ENCODE data around the gene CD2. TPM values are rescaled to one million over a fixed set of nuclear protein-coding genes. Genes with fewer than 3 reads are reported as not detected.

The CD2 gene
- total RNA-seq, 4 donors from 2014 or later: 0.39 to 1.7 TPM; not detected in 2

DNA sequence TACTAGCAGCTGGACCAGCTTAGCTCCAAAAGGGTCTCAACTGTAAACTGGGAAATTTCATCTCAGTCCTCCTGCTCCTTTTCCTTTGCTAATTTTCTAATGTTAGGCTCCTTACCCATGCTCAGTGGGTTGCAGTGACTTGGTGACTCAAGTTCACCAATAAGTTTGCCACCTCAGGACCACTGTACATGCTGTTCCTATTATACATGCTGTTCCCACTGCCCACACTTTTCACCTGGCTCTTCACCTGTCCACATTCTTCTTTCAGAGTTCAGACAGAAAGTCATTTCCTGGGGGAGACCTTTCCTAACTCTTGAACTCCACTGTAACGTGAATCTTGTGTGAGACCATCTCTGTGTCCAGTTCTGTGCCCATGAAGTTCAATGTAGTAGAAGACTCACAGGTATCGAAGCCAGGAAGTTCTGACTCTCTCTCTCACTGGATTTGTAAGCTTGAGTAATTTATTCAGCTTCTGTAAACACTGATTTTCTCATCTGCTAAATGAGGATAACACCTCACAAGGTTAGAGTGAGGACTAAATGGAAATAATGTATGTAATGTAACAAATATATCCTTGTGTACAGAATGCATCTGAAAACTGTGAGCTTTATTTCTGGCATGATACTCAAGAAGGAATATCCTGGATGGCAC, 17.9 kb downstream of the CD2 start:
- Histone ChIP-seq H3K9me3 (no peaks in the 10 kb centered on the region), H3K27me3 (no peaks in the 10 kb centered on the region), H3K4me1 (no peaks in the 10 kb centered on the region), H3K27ac (no peak overlapping the region), H3K36me3 (no peaks in the 10 kb centered on the region), H3K4me3 (no peak overlapping the region)
- TF ChIP-seq POLR2A (IDR thresholded peaks at IDR 0.05) (no peak), POLR2AphosphoS5 (IDR thresholded peaks at IDR 0.05) (no peak), EP300 (IDR thresholded peaks at IDR 0.05) (no peak)
- TF ChIP-seq, protein P1, sequence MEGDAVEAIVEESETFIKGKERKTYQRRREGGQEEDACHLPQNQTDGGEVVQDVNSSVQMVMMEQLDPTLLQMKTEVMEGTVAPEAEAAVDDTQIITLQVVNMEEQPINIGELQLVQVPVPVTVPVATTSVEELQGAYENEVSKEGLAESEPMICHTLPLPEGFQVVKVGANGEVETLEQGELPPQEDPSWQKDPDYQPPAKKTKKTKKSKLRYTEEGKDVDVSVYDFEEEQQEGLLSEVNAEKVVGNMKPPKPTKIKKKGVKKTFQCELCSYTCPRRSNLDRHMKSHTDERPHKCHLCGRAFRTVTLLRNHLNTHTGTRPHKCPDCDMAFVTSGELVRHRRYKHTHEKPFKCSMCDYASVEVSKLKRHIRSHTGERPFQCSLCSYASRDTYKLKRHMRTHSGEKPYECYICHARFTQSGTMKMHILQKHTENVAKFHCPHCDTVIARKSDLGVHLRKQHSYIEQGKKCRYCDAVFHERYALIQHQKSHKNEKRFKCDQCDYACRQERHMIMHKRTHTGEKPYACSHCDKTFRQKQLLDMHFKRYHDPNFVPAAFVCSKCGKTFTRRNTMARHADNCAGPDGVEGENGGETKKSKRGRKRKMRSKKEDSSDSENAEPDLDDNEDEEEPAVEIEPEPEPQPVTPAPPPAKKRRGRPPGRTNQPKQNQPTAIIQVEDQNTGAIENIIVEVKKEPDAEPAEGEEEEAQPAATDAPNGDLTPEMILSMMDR (IDR thresholded peaks at IDR 0.05): no peak
- no peak for DNase-seq (ENCODE audit: low spot score in 2 of 2)
- WGBS: 90% methylated on average over 2 of the region's 2 CpGs

DNA sequence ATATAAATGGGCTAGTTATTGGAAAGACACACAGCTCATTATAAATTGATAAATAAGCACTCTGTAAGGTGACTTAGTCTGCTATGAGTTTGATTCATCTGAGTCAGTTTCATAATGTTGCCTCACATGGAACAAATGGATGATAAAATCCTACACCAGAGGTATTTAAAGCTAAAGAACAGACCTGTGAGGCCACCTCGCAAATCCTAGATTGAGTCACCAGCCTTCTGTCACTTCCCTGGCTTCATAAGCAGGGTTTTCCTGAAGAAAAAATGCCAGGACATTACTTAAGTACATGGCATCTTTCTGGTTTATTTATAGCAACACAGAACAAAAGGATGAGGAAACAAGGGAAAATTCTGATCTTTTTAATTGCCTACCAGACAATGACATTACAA, 18.4 kb downstream of the CD2 start:
- 47% methylated on average over 1 of the region's 1 CpG for WGBS
- TF ChIP-seq EP300 (IDR thresholded peaks at IDR 0.05): no peak
- TF ChIP-seq, protein P1 (IDR thresholded peaks at IDR 0.05): no peak
- TF ChIP-seq POLR2AphosphoS5 (IDR thresholded peaks at IDR 0.05): no peak
- no peak for TF ChIP-seq POLR2A (IDR thresholded peaks at IDR 0.05)
- Histone ChIP-seq H3K36me3 (no peaks in the 10 kb centered on the region), H3K4me1 (no peaks in the 10 kb centered on the region), H3K27ac (no peak overlapping the region), H3K27me3 (no peaks in the 10 kb centered on the region), H3K9me3 (no peaks in the 10 kb centered on the region), H3K4me3 (no peak overlapping the region)
- DNase-seq (ENCODE audit: low spot score in 2 of 2): no peak

DNA sequence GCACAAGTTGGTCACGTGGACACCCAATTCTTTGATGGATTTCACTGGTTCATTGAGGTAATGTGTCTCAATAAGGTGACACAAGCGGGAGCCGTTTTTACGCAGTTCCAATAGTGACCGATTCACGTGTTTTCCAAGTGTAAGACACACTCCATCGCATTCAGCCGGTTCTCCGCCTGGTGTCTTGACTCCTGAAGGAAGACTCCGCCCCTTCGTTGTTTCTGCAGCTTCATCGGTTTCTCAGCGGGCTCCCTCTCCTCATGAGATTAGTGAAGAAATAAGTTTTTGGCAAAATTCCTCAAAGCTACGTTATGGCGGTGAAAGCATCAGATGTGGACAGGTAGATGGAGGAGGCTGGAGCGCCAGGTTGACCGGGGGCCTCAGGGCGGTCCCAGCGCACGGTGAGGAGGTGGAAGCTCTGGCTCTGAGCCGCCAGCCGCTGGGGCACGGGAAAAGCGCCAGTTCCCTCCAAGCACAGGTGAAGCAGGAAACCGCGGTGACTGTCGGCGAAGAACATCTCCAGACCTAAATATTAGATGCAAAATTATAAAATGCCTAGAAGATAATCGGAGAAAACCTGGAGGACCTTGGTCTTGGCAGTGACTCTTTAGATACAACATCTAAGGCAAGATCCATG, 21.0 kb downstream of the CD2 start:
- WGBS: 92% methylated on average over 29 of the region's 29 CpGs
- H3K27me3 ChIP-seq: no peaks in the 10 kb centered on the region
- TF ChIP-seq EP300 (IDR thresholded peaks at IDR 0.05): no peak
- H3K4me1 ChIP-seq: no peaks in the 10 kb centered on the region
- no peak for DNase-seq (ENCODE audit: low spot score in 2 of 2)
- no peak overlapping the region for H3K27ac ChIP-seq
- no peaks in the 10 kb centered on the region for H3K9me3 ChIP-seq
- H3K36me3 ChIP-seq: no peaks in the 10 kb centered on the region
- H3K4me3 ChIP-seq: no peak overlapping the region

DNA sequence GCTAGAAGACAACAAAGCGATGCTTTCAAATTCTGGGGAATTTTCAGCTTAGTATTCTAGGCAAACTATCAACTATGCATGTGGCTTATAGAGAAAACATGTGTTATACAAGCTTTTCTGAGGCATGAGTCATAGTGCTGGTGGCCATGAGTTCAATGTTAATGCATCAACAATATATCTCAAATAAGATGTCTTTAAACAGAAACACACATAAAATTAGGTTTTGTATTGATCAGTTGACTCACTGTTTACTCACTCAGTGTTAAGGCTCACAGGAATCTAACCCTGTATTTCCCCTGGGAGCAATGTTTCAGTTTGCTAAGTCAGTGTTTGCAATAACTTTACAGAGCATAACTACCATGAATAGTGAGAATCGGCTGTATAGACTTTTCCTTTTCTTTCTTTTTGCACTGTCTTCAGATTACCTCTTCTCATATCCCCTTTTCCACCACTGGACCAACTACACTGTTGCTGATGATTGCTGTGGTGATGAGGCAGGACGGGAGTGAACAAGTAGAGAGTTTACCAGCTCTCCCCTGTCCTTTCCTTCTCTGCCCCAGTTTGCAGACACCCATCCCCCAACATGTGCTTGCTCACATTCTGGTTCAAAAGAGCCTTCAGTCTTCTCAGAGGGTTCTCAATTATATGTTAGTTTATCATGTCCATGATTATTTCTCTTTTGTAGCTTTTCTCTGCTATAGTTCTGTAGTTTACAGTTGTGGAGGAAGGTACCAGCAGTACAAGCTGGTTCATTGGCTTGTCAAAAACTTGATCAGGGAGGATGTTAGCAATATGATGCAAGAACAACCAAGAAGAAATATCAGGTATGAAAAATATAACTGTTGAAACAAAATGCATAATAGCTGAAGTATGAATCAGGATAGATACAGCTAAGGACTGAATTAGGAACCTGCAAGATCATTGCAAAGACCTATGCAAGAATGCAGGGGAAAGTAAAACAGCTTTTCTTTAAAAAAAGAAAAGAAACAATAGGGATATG, 23.9 kb downstream of the CD2 start:
- WGBS: 48% methylated on average over 3 of the region's 3 CpGs
- Histone ChIP-seq H3K9me3 (no peaks in the 10 kb centered on the region), H3K27ac (no peak overlapping the region), H3K36me3 (no peaks in the 10 kb centered on the region), H3K4me1 (no peaks in the 10 kb centered on the region), H3K4me3 (no peak overlapping the region), H3K27me3 (no peaks in the 10 kb centered on the region)
- TF ChIP-seq POLR2AphosphoS5 (IDR thresholded peaks at IDR 0.05) (no peak), POLR2A (IDR thresholded peaks at IDR 0.05) (no peak), EP300 (IDR thresholded peaks at IDR 0.05) (no peak)
- TF ChIP-seq, protein P1 (IDR thresholded peaks at IDR 0.05): no peak
- no peak for DNase-seq (ENCODE audit: low spot score in 2 of 2)

DNA sequence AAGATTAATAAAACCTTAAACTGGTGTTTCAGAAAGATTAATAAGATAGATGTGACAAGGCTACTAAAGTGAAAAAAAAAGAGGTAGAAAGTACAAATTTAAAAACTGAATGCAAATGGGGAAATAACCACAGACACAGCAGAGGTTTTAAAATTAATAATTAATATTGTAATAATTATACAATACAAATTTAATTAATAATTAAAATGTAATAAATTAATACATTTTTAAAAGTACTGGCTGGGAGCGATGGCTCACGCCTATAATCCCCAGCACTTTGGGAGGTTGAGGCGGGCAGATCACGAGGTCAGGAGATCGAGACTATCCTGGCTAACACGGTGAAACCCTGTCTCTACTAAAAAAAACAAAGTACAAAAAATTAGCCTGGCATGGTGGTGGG, 26.8 kb downstream of the CD2 start:
- 96% methylated on average over 6 of the region's 6 CpGs for WGBS
- H3K4me1 ChIP-seq: no peaks in the 10 kb centered on the region
- H3K4me3 ChIP-seq: no peak overlapping the region
- H3K27ac ChIP-seq: no peak overlapping the region
- H3K36me3 ChIP-seq: no peaks in the 10 kb centered on the region
- TF ChIP-seq, protein P1 (IDR thresholded peaks at IDR 0.05): no peak
- TF ChIP-seq POLR2AphosphoS5 (IDR thresholded peaks at IDR 0.05) (no peak), POLR2A (IDR thresholded peaks at IDR 0.05) (no peak), EP300 (IDR thresholded peaks at IDR 0.05) (no peak)
- H3K9me3 ChIP-seq: no peaks in the 10 kb centered on the region
- H3K27me3 ChIP-seq: no peaks in the 10 kb centered on the region
- DNase-seq (ENCODE audit: low spot score in 2 of 2): no peak
